Measurements from ENCODE around the gene ADARB2.

Gene ADARB2

GRCh38 chr10:1152386-1153250, 584.7 kb downstream of the ADARB2 start:
- no peaks in the 10 kb centered on the region for H3K4me1 ChIP-seq (ENCODE audit: control insufficient read depth, insufficient read depth, low read length)
- no peaks in the 10 kb centered on the region for H3K36me3 ChIP-seq (ENCODE audit: control insufficient read depth, insufficient read depth, low read length, severe bottlenecking)
- H3K9ac ChIP-seq (ENCODE audit: low read length), result no peak overlapping the region
- no peaks in the 10 kb centered on the region for H3K9me3 ChIP-seq (ENCODE audit: control insufficient read depth, low read length)
- DNase-seq (ENCODE audit: low read depth), result no peak
- no peak overlapping the region for H3K4me3 ChIP-seq (ENCODE audit: low read length)
- peaks cover 21% of the 10 kb centered on the region for H3K27me3 ChIP-seq (replicated peaks; ENCODE audit: control insufficient read depth, insufficient read depth, low read length)

GRCh38 chr10:1151076-1152033, 586.0 kb downstream of the ADARB2 start:
- Histone ChIP-seq H3K9ac (ENCODE audit: low read length) (no peak overlapping the region), H3K4me1 (ENCODE audit: control insufficient read depth, insufficient read depth, low read length) (no peaks in the 10 kb centered on the region), H3K4me3 (ENCODE audit: low read length) (no peak overlapping the region), H3K36me3 (ENCODE audit: control insufficient read depth, insufficient read depth, low read length, severe bottlenecking) (no peaks in the 10 kb centered on the region), H3K27me3 (replicated peaks; ENCODE audit: control insufficient read depth, insufficient read depth, low read length) (peaks cover 18% of the 10 kb centered on the region), H3K9me3 (ENCODE audit: control insufficient read depth, low read length) (peaks cover 4% of the 10 kb centered on the region)
- no peak for DNase-seq (ENCODE audit: low read depth)

- no peaks in the 10 kb centered on the region for H3K4me1 ChIP-seq (ENCODE audit: control insufficient read depth, insufficient read depth, low read length)
- no peaks in the 10 kb centered on the region for H3K36me3 ChIP-seq (ENCODE audit: control insufficient read depth, insufficient read depth, low read length, severe bottlenecking)
- no peak for DNase-seq (ENCODE audit: low read depth)
- no peak overlapping the region for H3K4me3 ChIP-seq (ENCODE audit: low read length)
- peaks cover 18% of the 10 kb centered on the region for H3K27me3 ChIP-seq (replicated peaks; ENCODE audit: control insufficient read depth, insufficient read depth, low read length)
- H3K9me3 ChIP-seq (ENCODE audit: control insufficient read depth, low read length), result peaks cover 11% of the 10 kb centered on the region
- H3K9ac ChIP-seq (ENCODE audit: low read length), result no peak overlapping the region
These were observed 586.7 kb downstream of the ADARB2 start for GRCh38 chr10:1150638-1150955.

- H3K9me3 ChIP-seq (ENCODE audit: control insufficient read depth, low read length), result peaks cover 16% of the 10 kb centered on the region
- H3K27me3 ChIP-seq (replicated peaks; ENCODE audit: control insufficient read depth, insufficient read depth, low read length), result peaks cover 14% of the 10 kb centered on the region
- no peak overlapping the region for H3K4me3 ChIP-seq (ENCODE audit: low read length)
- no peak overlapping the region for H3K9ac ChIP-seq (ENCODE audit: low read length)
- H3K36me3 ChIP-seq (ENCODE audit: control insufficient read depth, insufficient read depth, low read length, severe bottlenecking), result no peaks in the 10 kb centered on the region
- no peaks in the 10 kb centered on the region for H3K4me1 ChIP-seq (ENCODE audit: control insufficient read depth, insufficient read depth, low read length)
- DNase-seq (ENCODE audit: low read depth), result no peak
These were observed 587.3 kb downstream of the ADARB2 start for GRCh38 chr10:1149793-1150637.

GRCh38 chr10:1148855-1149605, 588.3 kb downstream of the ADARB2 start:
- Histone ChIP-seq H3K9ac (ENCODE audit: low read length) (no peak overlapping the region), H3K27me3 (replicated peaks; ENCODE audit: control insufficient read depth, insufficient read depth, low read length) (peaks cover 12% of the 10 kb centered on the region), H3K36me3 (ENCODE audit: control insufficient read depth, insufficient read depth, low read length, severe bottlenecking) (no peaks in the 10 kb centered on the region), H3K9me3 (ENCODE audit: control insufficient read depth, low read length) (peaks cover 24% of the 10 kb centered on the region), H3K4me3 (ENCODE audit: low read length) (no peak overlapping the region), H3K4me1 (ENCODE audit: control insufficient read depth, insufficient read depth, low read length) (no peaks in the 10 kb centered on the region)
- no peak for DNase-seq (ENCODE audit: low read depth)

GRCh38 chr10:1147810-1148209, 589.5 kb downstream of the ADARB2 start:
- H3K27me3 ChIP-seq (replicated peaks; ENCODE audit: control insufficient read depth, insufficient read depth, low read length), result peaks cover 8% of the 10 kb centered on the region
- no peak for DNase-seq (ENCODE audit: low read depth)

GRCh38 chr10:1142596-1142995, 594.7 kb downstream of the ADARB2 start:
- Histone ChIP-seq H3K9ac (ENCODE audit: low read length) (no peak overlapping the region), H3K9me3 (ENCODE audit: control insufficient read depth, low read length) (peaks cover 50% of the 10 kb centered on the region), H3K4me3 (ENCODE audit: low read length) (no peak overlapping the region), H3K36me3 (ENCODE audit: control insufficient read depth, insufficient read depth, low read length, severe bottlenecking) (no peaks in the 10 kb centered on the region), H3K27me3 (replicated peaks; ENCODE audit: control insufficient read depth, insufficient read depth, low read length) (no peaks in the 10 kb centered on the region), H3K4me1 (ENCODE audit: control insufficient read depth, insufficient read depth, low read length) (no peaks in the 10 kb centered on the region)
- DNase-seq (ENCODE audit: low read depth), result no peak

More at GRCh38 chr10:1147810-1148209, 589.5 kb downstream of the ADARB2 start:
- peaks cover 36% of the 10 kb centered on the region for H3K9me3 ChIP-seq (ENCODE audit: control insufficient read depth, low read length)
- H3K36me3 ChIP-seq (ENCODE audit: control insufficient read depth, insufficient read depth, low read length, severe bottlenecking), result no peaks in the 10 kb centered on the region
- H3K4me1 ChIP-seq (ENCODE audit: control insufficient read depth, insufficient read depth, low read length), result no peaks in the 10 kb centered on the region
- no peak overlapping the region for H3K9ac ChIP-seq (ENCODE audit: low read length)
- H3K4me3 ChIP-seq (ENCODE audit: low read length), result no peak overlapping the region

- Histone ChIP-seq H3K27me3 (replicated peaks; ENCODE audit: control insufficient read depth, insufficient read depth, low read length) (no peaks in the 10 kb centered on the region), H3K36me3 (ENCODE audit: control insufficient read depth, insufficient read depth, low read length, severe bottlenecking) (no peaks in the 10 kb centered on the region), H3K9me3 (ENCODE audit: control insufficient read depth, low read length) (peaks cover 50% of the 10 kb centered on the region), H3K4me3 (ENCODE audit: low read length) (no peak overlapping the region), H3K9ac (ENCODE audit: low read length) (no peak overlapping the region), H3K4me1 (ENCODE audit: control insufficient read depth, insufficient read depth, low read length) (no peaks in the 10 kb centered on the region)
- no peak for DNase-seq (ENCODE audit: low read depth)
These were observed 595.6 kb downstream of the ADARB2 start for GRCh38 chr10:1141701-1142100.

- no peak overlapping the region for H3K9ac ChIP-seq (ENCODE audit: low read length)
- peaks cover 45% of the 10 kb centered on the region for H3K9me3 ChIP-seq (ENCODE audit: control insufficient read depth, low read length)
- H3K4me3 ChIP-seq (ENCODE audit: low read length), result no peak overlapping the region
- no peaks in the 10 kb centered on the region for H3K36me3 ChIP-seq (ENCODE audit: control insufficient read depth, insufficient read depth, low read length, severe bottlenecking)
- H3K4me1 ChIP-seq (ENCODE audit: control insufficient read depth, insufficient read depth, low read length), result no peaks in the 10 kb centered on the region
- H3K27me3 ChIP-seq (replicated peaks; ENCODE audit: control insufficient read depth, insufficient read depth, low read length), result no peaks in the 10 kb centered on the region
- DNase-seq (ENCODE audit: low read depth), result no peak
These were observed 596.1 kb downstream of the ADARB2 start for GRCh38 chr10:1141261-1141660.

- H3K27me3 ChIP-seq (replicated peaks; ENCODE audit: control insufficient read depth, insufficient read depth, low read length), result no peaks in the 10 kb centered on the region
- peaks cover 21% of the 10 kb centered on the region for H3K9me3 ChIP-seq (ENCODE audit: control insufficient read depth, low read length)
- no peak overlapping the region for H3K9ac ChIP-seq (ENCODE audit: low read length)
- DNase-seq (ENCODE audit: low read depth), result no peak
- no peak overlapping the region for H3K4me3 ChIP-seq (ENCODE audit: low read length)
- H3K4me1 ChIP-seq (ENCODE audit: control insufficient read depth, insufficient read depth, low read length), result no peaks in the 10 kb centered on the region
- H3K36me3 ChIP-seq (ENCODE audit: control insufficient read depth, insufficient read depth, low read length, severe bottlenecking), result peaks cover 4% of the 10 kb centered on the region
These were observed 598.8 kb downstream of the ADARB2 start for GRCh38 chr10:1138529-1138928.

Measured in adipocyte (in vitro differentiated cells).